ENCODE data around the gene PRR22. TPM values are rescaled to one million over a fixed set of nuclear protein-coding genes. Genes with fewer than 3 reads are reported as not detected.

The PRR22 gene
- polyA plus RNA-seq, 1 donor from 2014 or later = 0.97 TPM

- Histone ChIP-seq H3K4me3 (ENCODE audit: low read length) (no peak overlapping the region), H3K27ac (ENCODE audit: low read length) (no peak overlapping the region), H3F3A (ENCODE audit: insufficient read depth, low read length, poor library complexity, severe bottlenecking) (no peaks in the 10 kb centered on the region), H3K9me2 (ENCODE audit: insufficient read depth, low read length) (no peaks in the 10 kb centered on the region), H3K9ac (ENCODE audit: low read length) (no peak overlapping the region), H3K36me3 (ENCODE audit: insufficient read depth, low read length) (no peaks in the 10 kb centered on the region), H3K4me2 (ENCODE audit: low read length) (no peak overlapping the region), H3K9me3 (ENCODE audit: low read length) (no peaks in the 10 kb centered on the region), H3K79me2 (replicated peaks; ENCODE audit: insufficient read depth, low read length) (no peaks in the 10 kb centered on the region), H4K20me1 (ENCODE audit: insufficient read depth) (no peaks in the 10 kb centered on the region), H2AFZ (ENCODE audit: low read depth, low read length) (no peak overlapping the region), H3K27me3 (ENCODE audit: insufficient read depth, low read depth, low read length) (no peaks in the 10 kb centered on the region)
- no peak for TF ChIP-seq EZH2 (IDR thresholded peaks at IDR 0.05; ENCODE audit: borderline replicate concordance, insufficient read depth, low read length, poor library complexity, severe bottlenecking)
- no peak for TF ChIP-seq SMC3 (conservative IDR thresholded peaks at IDR 0.05; ENCODE audit: poor library complexity)
- no peak for TF ChIP-seq EP300 (conservative IDR thresholded peaks at IDR 0.05; ENCODE audit: poor library complexity, severe bottlenecking)
- TF ChIP-seq CTCF (IDR thresholded peaks at IDR 0.05; ENCODE audit: poor library complexity, severe bottlenecking) = no peak
- no peak for TF ChIP-seq TAF1 (IDR thresholded peaks at IDR 0.05; ENCODE audit: low read depth)
- TF ChIP-seq REST (IDR thresholded peaks at IDR 0.05; ENCODE audit: borderline replicate concordance) = no peak
- TF ChIP-seq RAD21 (conservative IDR thresholded peaks at IDR 0.05) = no peak
- no peak for TF ChIP-seq MXI1 (conservative IDR thresholded peaks at IDR 0.05; ENCODE audit: poor library complexity, severe bottlenecking)
- no peak for TF ChIP-seq POLR2AphosphoS5 (IDR thresholded peaks at IDR 0.05)
These were observed 32.7 kb upstream of the PRR22 start for GRCh38 chr19:5817218-5817617.

GRCh38 chr19:5814852-5815246, 30.3 kb upstream of the PRR22 start:
- H3K4me2 ChIP-seq (ENCODE audit: low read length) = no peak overlapping the region
- no peaks in the 10 kb centered on the region for H3K9me3 ChIP-seq (ENCODE audit: low read length)
- no peaks in the 10 kb centered on the region for H3K9me2 ChIP-seq (ENCODE audit: insufficient read depth, low read length)
- no peaks in the 10 kb centered on the region for H3K36me3 ChIP-seq (ENCODE audit: insufficient read depth, low read length)
- H3K27me3 ChIP-seq (ENCODE audit: insufficient read depth, low read depth, low read length) = no peaks in the 10 kb centered on the region
- no peaks in the 10 kb centered on the region for H4K20me1 ChIP-seq (ENCODE audit: insufficient read depth)
- no peaks in the 10 kb centered on the region for H3K79me2 ChIP-seq (replicated peaks; ENCODE audit: insufficient read depth, low read length)
- H2AFZ ChIP-seq (ENCODE audit: low read depth, low read length) = no peak overlapping the region
- no peaks in the 10 kb centered on the region for H3F3A ChIP-seq (ENCODE audit: insufficient read depth, low read length, poor library complexity, severe bottlenecking)
- no peak overlapping the region for H3K9ac ChIP-seq (ENCODE audit: low read length)
- H3K4me3 ChIP-seq (ENCODE audit: low read length) = no peak overlapping the region
- H3K27ac ChIP-seq (ENCODE audit: low read length) = no peak overlapping the region
- no peak for TF ChIP-seq TAF1 (IDR thresholded peaks at IDR 0.05; ENCODE audit: low read depth)
- no peak for TF ChIP-seq RAD21 (conservative IDR thresholded peaks at IDR 0.05)
- no peak for TF ChIP-seq MXI1 (conservative IDR thresholded peaks at IDR 0.05; ENCODE audit: poor library complexity, severe bottlenecking)
- TF ChIP-seq SMC3 (conservative IDR thresholded peaks at IDR 0.05; ENCODE audit: poor library complexity) = no peak
- no peak for TF ChIP-seq EZH2 (IDR thresholded peaks at IDR 0.05; ENCODE audit: borderline replicate concordance, insufficient read depth, low read length, poor library complexity, severe bottlenecking)
- no peak for TF ChIP-seq POLR2AphosphoS5 (IDR thresholded peaks at IDR 0.05)
- no peak for TF ChIP-seq REST (IDR thresholded peaks at IDR 0.05; ENCODE audit: borderline replicate concordance)
- no peak for TF ChIP-seq EP300 (conservative IDR thresholded peaks at IDR 0.05; ENCODE audit: poor library complexity, severe bottlenecking)

Data from neural cell (in vitro differentiated cells).